GM19238 (cell line): Measurements from ENCODE around the gene RAB11FIP4.

Experiments
- DNase-seq: peaks from one replicate; pipeline ENCODE4 v3.0.0; 2011; ENCODE audit warnings: low spot score; ENCODE audit not compliant: insufficient read length

RAB11FIP4 gene

DNA sequence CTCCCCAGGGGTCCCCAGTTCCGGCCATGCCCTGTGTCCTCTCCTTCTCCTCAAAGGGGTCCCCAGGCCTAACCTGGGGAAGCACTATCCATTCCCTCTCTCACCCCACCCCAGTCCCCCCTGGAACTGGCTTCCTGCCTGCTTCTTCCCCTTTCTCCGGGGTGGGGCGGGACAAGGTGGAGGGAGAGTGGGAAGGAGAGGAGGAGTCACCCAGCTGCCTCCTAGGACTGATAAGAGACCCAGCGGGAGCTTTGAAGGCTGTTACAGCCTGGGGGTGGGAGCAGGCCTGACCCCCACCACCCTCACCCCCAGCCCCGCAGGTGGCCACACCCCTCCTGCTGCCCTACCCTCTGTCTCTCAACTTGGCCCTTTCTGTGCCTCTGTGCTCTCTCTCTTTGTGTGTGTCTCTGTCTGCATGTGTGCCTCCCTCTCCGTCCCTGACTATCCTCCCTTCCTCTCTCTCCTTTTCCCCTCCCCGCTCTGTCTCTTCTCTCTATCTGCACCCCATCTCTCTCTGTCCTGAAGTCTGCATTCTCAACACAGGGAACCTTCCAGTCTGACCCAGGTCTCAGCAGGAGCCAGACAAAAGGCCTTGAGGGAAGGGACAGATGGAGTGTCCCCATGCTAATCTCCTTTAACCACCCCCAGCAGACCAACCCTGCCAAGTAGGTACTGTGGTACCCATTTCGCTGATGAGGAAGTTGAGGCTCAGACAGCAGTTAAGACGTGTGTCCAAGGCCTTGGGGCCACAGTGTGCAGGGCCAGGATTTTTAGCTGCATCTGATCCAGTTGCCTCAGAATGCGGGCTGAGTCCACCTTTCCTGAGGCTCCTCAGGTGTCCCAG is 66.1 kb downstream of the RAB11FIP4 start:
- no peak for DNase-seq

DNA sequence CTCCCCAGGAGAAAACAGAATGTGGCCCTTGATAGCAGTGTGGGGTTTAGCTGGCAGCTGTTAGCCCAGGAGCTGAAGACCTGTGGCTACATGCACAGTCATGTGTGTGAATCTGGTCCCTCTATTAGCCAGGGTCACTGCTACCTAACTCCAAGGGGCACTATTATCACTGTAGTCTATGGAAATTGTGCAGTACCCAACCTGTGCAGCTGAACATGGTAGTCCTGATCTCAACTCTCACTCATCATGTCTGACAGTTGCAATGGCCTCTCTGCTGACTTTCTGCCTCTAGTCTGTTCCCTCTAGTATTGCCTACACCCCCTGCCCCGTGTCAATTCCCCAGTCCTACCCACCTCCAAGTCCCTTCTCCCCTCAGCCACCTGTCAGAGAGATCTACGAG is 67.4 kb downstream of the RAB11FIP4 start:
- no peak for DNase-seq

DNA sequence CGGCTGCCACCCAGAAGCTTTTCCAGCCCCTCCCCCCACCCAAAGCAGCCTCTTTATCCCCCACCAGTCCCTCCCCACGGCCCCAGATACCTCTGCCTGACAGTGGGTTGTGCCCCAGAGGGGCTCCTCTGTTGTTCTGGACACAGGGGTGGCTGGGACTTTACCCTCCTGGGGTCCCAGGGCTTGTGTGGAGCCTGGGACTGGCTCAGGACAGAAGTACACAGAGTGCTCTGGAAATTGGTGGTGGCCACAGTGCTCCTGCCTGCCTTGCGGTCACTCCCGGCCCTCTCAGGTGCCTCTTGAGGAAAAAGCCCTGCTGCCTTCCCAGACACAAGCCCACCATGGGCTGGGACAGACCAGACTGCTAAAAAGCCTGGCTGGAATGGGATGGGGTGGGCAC is 68.2 kb downstream of the RAB11FIP4 start:
- DNase-seq, result no peak

DNA sequence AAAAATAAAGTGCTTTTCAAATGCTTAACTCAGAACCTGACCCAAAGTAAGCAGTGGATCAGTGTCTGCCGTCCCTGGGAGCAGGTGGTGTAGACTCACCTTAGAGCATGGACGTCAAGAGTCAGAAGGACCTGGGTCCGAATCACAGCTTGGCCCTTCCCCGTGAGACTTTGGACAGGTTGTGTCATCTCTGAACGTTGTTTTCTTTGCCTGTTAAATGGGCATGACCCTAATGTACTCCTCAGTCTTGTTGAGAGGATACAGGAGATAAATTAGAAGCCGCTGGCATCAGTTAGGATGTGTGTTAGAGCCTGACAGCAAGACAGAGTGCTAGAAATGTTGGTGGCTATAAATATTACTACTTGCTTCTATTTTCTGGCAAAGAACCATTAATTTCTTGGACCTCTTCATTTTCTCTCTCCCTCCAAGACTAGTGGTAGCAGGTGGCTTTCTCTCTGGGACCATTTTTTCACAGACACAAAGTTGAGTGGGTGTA is 68.8 kb downstream of the RAB11FIP4 start:
- DNase-seq, result no peak

DNA sequence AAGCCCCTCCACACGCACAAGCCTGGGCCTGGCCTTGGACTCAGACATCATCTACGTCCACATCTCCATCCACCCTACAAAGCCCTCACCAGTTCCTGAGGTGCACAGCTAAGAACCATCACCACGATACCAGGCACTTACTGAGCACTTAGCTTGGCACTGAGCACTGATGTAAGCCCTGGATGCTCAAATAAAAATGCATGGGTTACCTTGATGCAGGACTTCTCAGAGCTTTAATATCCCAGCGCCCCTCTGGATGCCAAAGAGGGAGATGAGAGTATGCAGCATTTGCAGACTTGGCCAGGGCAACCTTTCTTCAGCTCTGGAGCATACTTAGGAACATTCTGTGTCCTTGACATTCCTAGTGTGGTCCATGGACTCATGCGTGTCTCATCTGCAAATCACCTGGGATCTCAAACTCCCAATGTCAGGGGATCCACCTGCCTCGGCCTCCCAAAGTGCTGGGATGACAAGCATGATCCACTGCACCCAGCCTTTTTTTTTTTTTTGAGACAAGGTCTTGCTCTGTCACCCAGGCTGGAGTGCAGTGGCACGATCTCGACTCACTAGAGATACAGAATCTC is 69.8 kb downstream of the RAB11FIP4 start:
- DNase-seq, result no peak

DNA sequence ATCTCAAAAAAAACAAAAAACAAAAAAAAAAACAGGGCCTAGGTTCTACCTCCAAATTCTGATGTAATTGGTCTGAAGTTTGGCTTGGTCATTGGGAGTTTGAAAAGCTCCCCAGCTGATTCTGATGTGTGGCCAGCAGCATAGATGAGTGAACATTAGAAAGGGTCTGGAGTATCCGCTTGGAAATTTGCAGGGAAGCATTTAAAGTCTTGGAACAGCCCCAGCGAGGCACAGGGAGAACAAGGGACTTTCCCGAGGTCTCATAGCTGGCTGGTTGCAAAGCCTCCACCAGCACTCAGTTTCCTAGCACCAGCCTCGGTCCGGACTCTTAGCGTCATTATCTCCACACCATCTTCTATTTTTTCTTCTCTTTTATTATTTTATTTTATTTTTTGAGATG is 70.8 kb downstream of the RAB11FIP4 start:
- no peak for DNase-seq

DNA sequence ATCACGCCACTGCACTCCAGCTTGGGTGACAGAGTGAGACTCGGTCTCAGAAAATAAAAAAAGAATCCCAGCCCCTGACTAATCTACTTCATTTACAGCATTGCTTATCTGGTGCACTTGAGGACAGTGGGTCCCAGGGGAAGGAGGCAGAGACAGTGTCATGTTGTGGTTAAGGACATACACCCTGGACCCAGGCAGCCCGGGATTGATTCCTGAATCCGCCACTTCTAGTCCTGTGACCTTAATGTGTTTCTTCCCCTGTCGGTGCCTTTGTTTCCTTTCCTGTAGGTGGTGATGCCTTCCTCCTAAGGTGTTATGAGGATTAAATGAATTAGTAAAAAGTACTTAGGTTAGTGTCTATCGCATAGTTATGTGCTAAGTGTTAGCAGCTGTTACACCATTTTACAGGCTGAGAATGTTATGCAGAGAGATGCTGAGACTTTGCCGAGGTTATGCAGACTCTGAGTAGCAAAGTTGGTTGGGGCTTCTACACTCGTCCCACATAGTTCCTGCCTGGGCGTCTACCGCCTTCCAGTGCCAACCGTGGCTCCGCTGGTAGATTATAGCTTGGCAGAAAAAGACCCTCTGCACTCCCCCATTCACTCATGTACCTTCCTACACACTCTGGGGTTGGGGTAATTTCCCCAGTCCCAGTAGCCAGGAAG is 74.8 kb downstream of the RAB11FIP4 start:
- no peak for DNase-seq

DNA sequence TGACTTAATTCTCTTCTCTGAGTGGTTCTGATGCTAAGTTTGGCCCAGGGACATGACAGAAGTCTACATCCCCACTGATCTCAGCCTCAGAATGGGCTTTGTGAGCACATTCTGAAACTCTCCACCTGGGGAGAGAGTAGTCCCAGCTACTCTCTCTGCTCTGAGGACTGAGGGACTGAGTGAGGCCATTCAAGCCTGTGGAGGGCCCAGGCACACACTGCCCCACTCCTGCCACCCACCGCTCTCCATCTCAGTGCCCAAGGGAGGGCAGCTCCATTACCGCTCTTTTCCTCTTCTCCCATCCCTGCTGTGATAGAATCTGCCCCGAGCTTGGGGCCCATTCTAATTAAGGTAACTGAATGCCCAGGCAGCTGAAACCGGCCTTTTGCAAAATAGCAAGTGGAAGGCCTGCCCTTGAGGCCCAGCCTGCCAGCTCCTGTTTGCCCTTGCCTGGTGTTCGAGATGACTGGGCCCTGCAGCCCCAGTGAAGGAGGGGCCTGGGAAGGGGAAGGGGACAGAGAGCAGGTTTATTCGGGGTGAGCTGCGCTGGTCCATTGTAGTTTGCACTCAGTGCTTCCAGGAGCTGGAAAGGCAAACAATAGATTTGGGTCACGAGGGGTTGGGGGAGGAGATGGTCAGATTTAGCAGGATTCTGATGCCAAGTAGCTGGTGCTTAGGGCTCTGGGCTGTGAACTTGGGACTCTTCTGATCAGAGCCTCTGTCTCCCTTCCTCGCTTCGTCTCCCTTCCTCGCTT is 76.2 kb downstream of the RAB11FIP4 start:
- no peak for DNase-seq

DNA sequence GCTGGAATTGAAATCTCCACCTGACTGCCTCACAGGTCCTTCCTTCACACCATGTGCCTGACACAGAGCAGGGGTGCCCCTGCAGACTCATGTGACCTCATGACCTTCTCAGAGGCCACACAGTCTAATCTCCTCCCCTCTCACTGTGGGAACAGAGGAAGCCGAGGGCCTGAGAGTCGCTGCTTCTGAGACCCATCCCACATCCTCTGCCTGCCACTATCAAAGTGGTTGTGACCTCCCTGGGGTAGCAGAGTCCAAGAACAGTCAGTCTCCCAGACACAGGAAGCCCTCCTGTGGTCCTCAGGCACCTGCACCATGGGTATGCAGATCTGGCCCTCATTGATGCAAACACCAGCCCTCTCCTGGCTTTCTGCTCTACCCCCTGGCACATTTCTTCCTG is 78.5 kb downstream of the RAB11FIP4 start:
- no peak for DNase-seq

DNA sequence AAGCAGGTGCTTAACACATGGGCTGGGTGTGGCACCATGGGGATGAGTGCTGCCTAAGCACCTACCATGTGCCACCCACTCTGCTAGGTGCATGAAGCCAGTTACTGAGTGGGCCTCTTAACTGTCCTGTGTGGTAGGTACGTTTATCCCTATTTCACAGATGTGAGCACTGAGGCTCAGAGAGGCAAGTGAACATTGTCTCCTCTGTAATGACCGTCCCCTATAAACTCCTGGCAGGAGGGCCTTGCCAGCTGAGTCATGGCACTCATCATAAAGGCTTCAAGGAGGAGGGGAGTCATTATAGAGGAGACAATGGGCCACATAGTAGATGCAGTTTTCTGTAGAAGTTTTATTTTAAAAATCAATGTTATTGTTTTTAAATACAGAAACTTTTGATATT is 79.1 kb downstream of the RAB11FIP4 start:
- no peak for DNase-seq

DNA sequence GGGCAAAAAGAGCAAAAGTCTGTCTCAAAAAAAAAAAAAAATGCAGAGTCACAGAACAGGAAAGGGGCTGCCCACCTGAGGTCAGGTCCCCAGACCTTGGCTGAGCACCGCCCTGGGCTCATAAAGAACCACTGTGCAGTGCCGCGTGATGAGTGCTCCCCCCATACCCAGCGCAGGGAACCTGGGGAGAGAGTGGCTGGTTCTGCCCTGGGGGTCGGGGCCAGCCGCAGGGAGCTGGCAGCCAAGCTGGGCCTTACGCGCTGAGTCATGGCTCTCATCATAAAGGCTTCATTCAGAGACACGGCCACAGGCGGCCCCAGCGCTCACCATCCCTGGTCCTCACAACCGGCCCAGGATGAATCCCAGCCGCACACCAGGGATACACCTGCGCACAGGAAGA is 80.7 kb downstream of the RAB11FIP4 start:
- DNase-seq, result no peak

DNA sequence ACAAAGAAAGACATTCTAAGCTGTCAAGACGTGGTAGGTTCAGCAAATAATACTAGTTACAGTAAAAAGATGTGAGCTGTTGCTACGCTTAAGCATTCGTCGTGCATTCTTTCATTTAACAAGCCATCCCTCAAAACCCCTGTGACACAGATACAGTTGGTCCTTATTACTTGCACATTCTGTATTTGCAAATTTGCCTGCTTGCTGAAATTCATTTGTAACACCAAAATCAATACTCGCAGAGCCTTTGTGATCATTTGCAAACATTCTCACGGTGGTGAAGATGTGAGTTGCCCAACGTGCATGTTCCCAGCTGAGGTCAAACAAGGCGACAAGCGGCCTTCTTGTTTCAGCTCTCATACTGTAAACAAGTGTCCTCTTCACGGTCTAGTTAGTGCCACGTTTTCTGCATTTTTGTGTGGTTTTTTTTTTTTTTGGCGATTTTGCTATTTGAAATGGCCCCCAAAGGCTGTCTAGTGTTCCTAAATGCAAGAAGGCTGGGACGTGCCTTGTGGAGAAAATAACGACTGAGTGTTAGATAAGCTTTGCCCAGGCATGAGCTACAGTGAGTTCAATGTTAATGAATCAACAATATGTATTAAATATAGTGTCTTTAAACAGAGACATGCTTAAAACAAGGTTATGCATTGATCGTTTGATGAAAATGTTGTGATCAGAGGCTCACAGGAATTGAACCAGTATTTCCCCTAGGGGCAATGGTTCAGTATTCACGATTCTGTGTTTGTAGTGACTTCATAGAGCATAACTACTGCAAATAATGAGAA is 84.1 kb downstream of the RAB11FIP4 start:
- no peak for DNase-seq

DNA sequence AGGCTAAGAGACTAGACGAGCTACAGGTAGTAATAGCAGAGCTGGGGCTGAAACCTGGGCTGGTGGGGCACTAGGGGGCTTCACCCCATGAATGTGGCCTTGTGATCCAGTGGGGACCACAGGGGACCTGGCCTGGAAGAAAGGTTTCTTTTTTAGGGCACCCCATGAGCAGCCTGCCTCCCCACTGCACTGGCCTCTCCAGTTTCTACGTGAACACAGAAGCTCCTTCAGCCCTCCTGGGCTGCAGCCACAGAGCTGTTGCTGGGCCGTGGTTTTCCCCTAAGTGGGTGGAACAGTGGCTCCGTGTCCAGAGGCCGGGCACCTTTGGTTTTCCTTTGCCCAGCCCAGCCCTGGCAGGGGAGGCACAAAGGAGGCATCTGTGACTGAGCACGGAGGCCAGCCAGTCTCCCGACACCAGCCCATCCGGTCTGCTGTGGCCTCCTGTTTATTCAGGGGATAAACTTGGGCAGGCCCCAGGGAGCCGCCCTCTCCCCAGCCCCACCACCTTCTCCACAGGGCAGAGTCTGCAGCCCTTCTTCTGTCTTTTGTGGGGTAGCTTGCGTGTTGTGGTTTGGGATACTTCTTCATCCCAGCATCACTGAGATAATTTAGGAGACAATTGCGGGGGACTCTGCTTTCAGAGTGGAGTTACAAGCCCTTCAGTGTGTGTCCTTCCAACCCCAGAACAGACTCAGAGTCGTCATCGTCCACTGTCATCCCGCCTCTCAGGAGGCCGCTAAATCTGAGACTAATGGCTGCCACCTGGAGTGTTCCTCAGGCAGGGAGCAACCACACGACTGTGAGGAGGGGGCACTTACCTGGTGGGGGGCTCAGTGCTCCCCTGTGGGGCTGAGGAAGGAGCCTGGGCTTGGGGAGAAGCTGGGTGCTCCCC is 85.3 kb downstream of the RAB11FIP4 start:
- no peak for DNase-seq

DNA sequence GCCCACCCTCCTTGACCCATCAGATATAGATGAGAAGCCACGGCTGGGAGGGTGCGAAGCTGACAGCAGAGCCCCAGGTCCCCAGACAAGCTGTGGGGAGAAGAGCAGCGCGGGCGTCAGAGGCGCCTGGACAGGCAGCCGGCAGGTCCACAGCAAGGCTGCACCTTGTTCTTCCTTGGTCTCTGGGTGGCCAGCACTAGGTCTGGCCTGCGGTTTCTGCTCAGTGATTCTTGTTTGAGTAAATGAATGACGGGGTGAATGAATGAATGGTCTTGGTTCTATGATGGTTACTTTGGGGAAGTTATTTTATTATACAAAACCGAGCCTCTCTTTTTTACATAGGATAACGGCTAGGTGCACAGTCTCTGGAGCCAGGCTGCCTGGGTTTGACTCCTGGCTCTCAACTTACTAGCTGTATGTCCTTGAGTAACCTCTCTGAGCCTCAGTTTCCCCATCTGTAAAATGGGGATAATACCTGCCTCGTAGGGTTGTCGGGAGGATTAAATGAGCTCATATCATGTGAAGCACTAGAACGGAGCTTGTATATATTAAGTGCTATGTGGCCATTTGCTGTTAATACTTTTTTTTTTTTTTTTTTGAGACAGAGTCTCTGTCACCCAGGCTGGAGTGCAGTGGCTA is 86.1 kb downstream of the RAB11FIP4 start:
- no peak for DNase-seq

DNA sequence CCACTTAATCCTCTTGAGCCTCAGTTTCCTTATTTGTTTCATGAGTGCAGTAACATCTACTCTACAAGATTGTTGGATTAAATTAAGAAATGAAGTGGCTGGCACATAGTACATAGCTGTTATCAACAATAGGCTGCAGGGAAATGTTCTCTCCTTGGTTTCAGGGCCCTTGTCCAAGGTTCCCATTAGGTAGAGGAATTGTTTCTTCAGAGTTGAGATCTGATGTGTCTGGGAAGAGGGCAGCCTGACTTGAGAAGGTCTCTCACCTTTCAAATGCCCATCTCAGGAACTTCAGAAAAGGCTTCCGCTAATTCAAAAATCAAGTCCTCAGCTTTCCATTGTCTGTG is 87.6 kb downstream of the RAB11FIP4 start:
- no peak for DNase-seq

DNA sequence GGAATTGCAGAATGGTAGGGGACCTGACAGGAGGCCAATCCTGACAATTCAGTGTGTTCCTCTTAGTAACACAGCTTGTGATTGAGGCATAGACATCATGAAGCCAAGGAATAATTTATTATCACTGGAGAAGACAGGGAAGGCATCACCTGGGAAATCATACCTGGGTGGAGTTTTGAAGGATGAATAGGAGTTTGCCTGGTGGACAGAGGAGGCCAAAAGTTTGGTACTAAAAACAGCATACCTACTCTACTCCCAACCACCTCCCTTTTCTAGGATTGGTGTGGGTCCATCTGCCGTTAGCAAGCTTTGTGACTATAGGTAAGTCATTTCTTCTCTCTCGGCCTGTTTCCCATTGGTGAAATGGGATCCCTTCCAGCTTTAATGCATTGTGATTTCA is 88.0 kb downstream of the RAB11FIP4 start:
- DNase-seq, result no peak

DNA sequence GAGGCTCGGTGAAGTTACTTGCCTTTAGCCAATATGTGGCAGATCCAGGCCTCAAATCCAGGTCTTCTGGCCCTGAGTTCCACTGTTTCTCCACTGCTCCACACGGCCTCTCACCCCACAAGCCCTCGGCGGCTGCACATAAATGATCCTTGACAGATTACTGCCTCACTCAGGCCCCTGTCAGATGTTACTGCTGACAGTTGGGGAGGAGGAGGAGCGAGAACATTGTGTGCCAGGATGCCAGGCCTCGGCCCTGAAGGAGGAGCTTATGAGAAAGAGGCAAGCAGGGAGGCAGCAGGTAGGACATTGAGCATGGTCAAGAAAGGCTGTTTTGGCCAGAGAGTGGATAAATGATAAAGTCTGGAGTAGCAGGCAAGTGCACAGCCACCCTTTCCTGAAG is 88.6 kb downstream of the RAB11FIP4 start:
- DNase-seq, result no peak

DNA sequence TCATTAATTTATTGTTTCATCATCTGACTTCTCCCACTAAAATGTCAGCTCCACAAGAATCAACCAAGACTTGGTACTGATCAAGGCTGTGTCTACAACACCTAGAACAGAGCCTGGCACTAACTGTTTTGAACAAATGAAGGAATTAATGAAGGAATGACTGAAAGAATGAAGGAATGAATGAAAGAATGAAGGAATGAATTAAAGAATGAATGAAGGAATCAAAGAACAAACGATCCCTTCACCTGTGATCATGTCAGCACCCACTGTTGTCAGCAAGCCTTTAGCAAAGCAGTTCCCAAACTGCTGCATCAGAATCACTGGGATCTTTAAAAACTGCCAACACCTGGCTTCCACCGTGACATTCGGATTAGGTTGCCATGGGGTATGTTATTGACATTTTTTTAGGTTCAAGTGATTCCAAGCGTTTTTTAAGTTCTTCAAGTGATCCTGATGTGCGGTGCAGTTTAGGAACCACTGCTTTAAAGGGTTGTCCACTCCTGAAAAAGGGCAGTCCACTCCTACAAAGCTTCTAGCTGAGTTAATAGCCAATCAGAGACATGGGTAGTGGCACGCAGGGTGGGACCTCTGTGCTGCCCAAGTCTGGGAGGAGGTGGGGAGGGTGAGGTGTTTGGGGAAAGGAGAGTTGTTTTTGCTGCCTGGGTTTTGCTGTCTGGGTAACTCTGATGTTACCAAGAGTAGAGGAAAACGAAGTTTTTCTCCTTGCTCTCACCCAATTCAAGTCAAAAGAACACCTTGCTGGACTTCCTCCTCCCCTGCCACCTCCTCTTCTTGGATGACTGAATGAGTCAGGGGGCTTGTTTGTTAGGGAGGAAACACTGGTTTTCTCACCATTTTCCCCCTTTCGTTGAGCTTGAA is 89.7 kb downstream of the RAB11FIP4 start:
- no peak for DNase-seq

DNA sequence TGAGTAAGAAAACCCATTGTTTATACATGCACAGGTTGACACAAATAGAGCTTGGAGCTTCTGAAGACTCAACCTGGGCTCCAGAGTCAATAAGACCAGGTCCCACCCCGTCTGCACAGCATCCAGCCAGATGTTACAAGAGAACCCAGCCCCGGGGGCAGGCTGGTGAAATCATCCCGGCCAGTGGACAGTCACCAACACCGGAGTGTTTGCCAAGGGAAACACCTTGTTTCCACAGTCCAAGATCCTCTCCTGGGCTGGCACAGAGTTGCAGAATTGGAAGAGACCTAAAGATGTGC is 90.3 kb downstream of the RAB11FIP4 start:
- DNase-seq, result no peak
